Astrocyte (in vitro differentiated cells and primary cell): ENCODE results near the gene RNF5.

Experiments used
- EZH2 ChIP-seq: IDR thresholded peaks from 2 replicates; pipeline ENCODE4 v1.6.1; 2012; ENCODE audit warnings: mild to moderate bottlenecking, low read length, inconsistent platforms; ENCODE audit not compliant: insufficient read depth
- TF ChIP-seq, protein P1 (sequence below): IDR thresholded peaks from 2 replicates; pipeline ENCODE4 v1.5.1; 2011; ENCODE audit warnings: low read depth, mild to moderate bottlenecking, inconsistent platforms, low read length, moderate library complexity; ENCODE audit not compliant: insufficient read depth

DNA sequence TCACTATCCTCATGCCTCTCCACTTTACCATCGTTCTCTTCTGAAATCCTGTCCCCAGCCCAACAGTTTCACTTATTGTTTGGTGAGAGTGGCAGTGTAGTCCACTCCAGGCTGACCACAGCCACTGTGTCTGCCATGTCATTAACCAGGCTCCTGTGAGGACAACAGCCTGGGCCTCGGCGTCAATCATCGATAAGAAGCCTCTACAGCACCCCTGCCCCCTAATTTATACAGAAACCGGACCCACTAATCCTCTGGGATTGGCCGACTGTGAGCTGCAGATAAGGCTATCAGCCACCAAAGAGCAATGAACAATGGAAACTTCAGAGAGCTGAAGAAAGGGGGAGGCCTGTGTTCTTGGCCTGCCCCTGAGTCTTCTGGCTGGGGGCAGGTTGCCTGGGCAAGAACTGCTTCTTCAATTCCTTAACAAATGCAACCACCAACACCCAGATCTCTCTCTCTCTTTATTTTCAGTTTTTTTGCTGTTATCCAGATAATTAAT, 10.4 kb upstream of the RNF5 start:
- TF ChIP-seq, protein P1, sequence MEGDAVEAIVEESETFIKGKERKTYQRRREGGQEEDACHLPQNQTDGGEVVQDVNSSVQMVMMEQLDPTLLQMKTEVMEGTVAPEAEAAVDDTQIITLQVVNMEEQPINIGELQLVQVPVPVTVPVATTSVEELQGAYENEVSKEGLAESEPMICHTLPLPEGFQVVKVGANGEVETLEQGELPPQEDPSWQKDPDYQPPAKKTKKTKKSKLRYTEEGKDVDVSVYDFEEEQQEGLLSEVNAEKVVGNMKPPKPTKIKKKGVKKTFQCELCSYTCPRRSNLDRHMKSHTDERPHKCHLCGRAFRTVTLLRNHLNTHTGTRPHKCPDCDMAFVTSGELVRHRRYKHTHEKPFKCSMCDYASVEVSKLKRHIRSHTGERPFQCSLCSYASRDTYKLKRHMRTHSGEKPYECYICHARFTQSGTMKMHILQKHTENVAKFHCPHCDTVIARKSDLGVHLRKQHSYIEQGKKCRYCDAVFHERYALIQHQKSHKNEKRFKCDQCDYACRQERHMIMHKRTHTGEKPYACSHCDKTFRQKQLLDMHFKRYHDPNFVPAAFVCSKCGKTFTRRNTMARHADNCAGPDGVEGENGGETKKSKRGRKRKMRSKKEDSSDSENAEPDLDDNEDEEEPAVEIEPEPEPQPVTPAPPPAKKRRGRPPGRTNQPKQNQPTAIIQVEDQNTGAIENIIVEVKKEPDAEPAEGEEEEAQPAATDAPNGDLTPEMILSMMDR = no peak
- no peak for TF ChIP-seq EZH2
